HG03045 (cell line): ENCODE measurements around the gene WNT9A.

Source experiments
- ATAC-seq: cut with Tn5 transposase; IDR thresholded peaks from one replicate; pipeline ENCODE4 v1.9.1; 2021; ENCODE audit warnings: mild to moderate bottlenecking, moderate library complexity; ENCODE audit not compliant: unreplicated experiment

Gene WNT9A

GRCh38 chr1:227942021-227942715 lies 5.6 kb downstream of the WNT9A start:
- no peak for ATAC-seq

- no peak for ATAC-seq
These were observed 6.2 kb downstream of the WNT9A start for GRCh38 chr1:227941509-227942020.

GRCh38 chr1:227940791-227941241 lies 6.9 kb downstream of the WNT9A start:
- ATAC-seq, result no peak

- ATAC-seq, result no peak
These were observed 7.7 kb downstream of the WNT9A start for GRCh38 chr1:227939791-227940771.

- ATAC-seq, result no peak
These were observed 8.6 kb downstream of the WNT9A start for GRCh38 chr1:227938911-227939790.

GRCh38 chr1:227938276-227938675 lies 9.5 kb downstream of the WNT9A start:
- ATAC-seq, result no peak

GRCh38 chr1:227937838-227938145 lies 9.9 kb downstream of the WNT9A start:
- no peak for ATAC-seq

GRCh38 chr1:227937031-227937837 lies 10.5 kb downstream of the WNT9A start:
- no peak for ATAC-seq

- no peak for ATAC-seq
These were observed 11.9 kb downstream of the WNT9A start for GRCh38 chr1:227935826-227936225.

- no peak for ATAC-seq
These were observed 13.0 kb downstream of the WNT9A start for GRCh38 chr1:227934476-227935313.

GRCh38 chr1:227929751-227930472 lies 17.8 kb downstream of the WNT9A start:
- ATAC-seq, result no peak

- ATAC-seq, result no peak
These were observed 18.8 kb downstream of the WNT9A start for GRCh38 chr1:227928811-227929375.

- ATAC-seq, result no peak
These were observed 19.6 kb downstream of the WNT9A start for GRCh38 chr1:227927971-227928741.

GRCh38 chr1:227926896-227927885 lies 20.5 kb downstream of the WNT9A start:
- no peak for ATAC-seq

- no peak for ATAC-seq
These were observed 21.4 kb downstream of the WNT9A start for GRCh38 chr1:227926216-227926791.
